ENCODE data around the gene ATPAF2.

- TF ChIP-seq, protein P1, sequence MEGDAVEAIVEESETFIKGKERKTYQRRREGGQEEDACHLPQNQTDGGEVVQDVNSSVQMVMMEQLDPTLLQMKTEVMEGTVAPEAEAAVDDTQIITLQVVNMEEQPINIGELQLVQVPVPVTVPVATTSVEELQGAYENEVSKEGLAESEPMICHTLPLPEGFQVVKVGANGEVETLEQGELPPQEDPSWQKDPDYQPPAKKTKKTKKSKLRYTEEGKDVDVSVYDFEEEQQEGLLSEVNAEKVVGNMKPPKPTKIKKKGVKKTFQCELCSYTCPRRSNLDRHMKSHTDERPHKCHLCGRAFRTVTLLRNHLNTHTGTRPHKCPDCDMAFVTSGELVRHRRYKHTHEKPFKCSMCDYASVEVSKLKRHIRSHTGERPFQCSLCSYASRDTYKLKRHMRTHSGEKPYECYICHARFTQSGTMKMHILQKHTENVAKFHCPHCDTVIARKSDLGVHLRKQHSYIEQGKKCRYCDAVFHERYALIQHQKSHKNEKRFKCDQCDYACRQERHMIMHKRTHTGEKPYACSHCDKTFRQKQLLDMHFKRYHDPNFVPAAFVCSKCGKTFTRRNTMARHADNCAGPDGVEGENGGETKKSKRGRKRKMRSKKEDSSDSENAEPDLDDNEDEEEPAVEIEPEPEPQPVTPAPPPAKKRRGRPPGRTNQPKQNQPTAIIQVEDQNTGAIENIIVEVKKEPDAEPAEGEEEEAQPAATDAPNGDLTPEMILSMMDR (IDR thresholded peaks at IDR 0.05): no peak
- TF ChIP-seq ZFX (IDR thresholded peaks at IDR 0.05; ENCODE audit: borderline replicate concordance): no peak
Measured at GRCh38 chr17:17982801-17983200, 56.2 kb downstream of the ATPAF2 start.
